Osteoblast (primary cell): ENCODE measurements around the gene CMIP. TPM values are rescaled to one million over a fixed set of nuclear protein-coding genes. Genes with fewer than 3 reads are reported as not detected.

ENCODE experiments used
- DNase-seq: peaks from one replicate; pipeline ENCODE4 v3.0.0; 2011; ENCODE audit warnings: low spot score, mixed read lengths; ENCODE audit not compliant: insufficient read length; ENCODE audit errors: missing footprints
- H2AFZ ChIP-seq: 2 replicates; pipeline ENCODE4 v1.6.0; 2011; ENCODE audit warnings: mild to moderate bottlenecking, low read length
- H3K27ac ChIP-seq: 2 replicates; pipeline ENCODE4 v1.5.1; 2011; ENCODE audit warnings: mild to moderate bottlenecking, low read depth, low read length, moderate library complexity
- H3K27me3 ChIP-seq: 2 replicates; pipeline ENCODE4 v1.6.0; 2012; ENCODE audit warnings: mild to moderate bottlenecking, control low read depth, inconsistent platforms, low read length, moderate library complexity; ENCODE audit not compliant: insufficient read depth
- H3K36me3 ChIP-seq: 2 replicates; pipeline ENCODE4 v1.5.1; 2011; ENCODE audit warnings: mild to moderate bottlenecking, low read length, control low read depth, moderate library complexity; ENCODE audit not compliant: insufficient read depth
- H3K4me1 ChIP-seq: 2 replicates; pipeline ENCODE4 v1.5.1; 2011; ENCODE audit warnings: mild to moderate bottlenecking, low read length, control low read depth, moderate library complexity; ENCODE audit not compliant: insufficient read depth
- H3K4me2 ChIP-seq: 2 replicates; pipeline ENCODE4 v1.6.0; 2011; ENCODE audit warnings: mild to moderate bottlenecking, low read length; ENCODE audit not compliant: insufficient read depth
- H3K4me3 ChIP-seq: fragments of 200-600 bp; sonication (generic); 3 replicates; pipeline ENCODE4 v1.5.1; 2012; ENCODE audit warnings: mild to moderate bottlenecking, low read length, inconsistent platforms; ENCODE audit not compliant: insufficient read depth
- H3K79me2 ChIP-seq: 2 replicates; pipeline ENCODE4 v1.6.0; 2012; ENCODE audit warnings: mild to moderate bottlenecking, low read length, control low read depth, inconsistent platforms; ENCODE audit not compliant: insufficient read depth
- H3K9me3 ChIP-seq: 2 replicates; pipeline ENCODE4 v1.5.1; 2011; ENCODE audit warnings: low read depth, low read length, control low read depth
- H4K20me1 ChIP-seq: 2 replicates; pipeline ENCODE4 v1.6.0; 2012; ENCODE audit warnings: mild to moderate bottlenecking, low read length, control low read depth; ENCODE audit not compliant: insufficient read depth
- CTCF ChIP-seq: IDR thresholded peaks from 2 replicates; pipeline ENCODE4 v1.5.1; 2011; ENCODE audit warnings: mild to moderate bottlenecking, low read depth, low read length, moderate library complexity; ENCODE audit errors: extremely low read depth
- total RNA-seq: library from RNA; depleted of rRNA; stranded (reverse); fragments of >200 nt; gene quantifications from 2 replicates; pipeline ENCODE4 v1.2.3, GENCODE V29; 2012

The CMIP gene
- total RNA-seq, 1 donor: 8.3 TPM

- H3K4me1 ChIP-seq: no peaks in the 10 kb centered on the region
Measured at GRCh38 chr16:81664153-81664552, 219.5 kb downstream of the CMIP start.

GRCh38 chr16:81665588-81665987, 221.0 kb downstream of the CMIP start:
- H3K27me3 ChIP-seq: no peaks in the 10 kb centered on the region
- no peak overlapping the region for H3K4me2 ChIP-seq
- H4K20me1 ChIP-seq: no peaks in the 10 kb centered on the region
- H3K36me3 ChIP-seq: peaks cover 21% of the 10 kb centered on the region
- no peak for DNase-seq
- no peaks in the 10 kb centered on the region for H3K4me1 ChIP-seq
- H3K27ac ChIP-seq: no peak overlapping the region
- no peak for TF ChIP-seq CTCF
- no peak overlapping the region for H2AFZ ChIP-seq
- no peak overlapping the region for H3K4me3 ChIP-seq
- H3K79me2 ChIP-seq: no peaks in the 10 kb centered on the region
- H3K9me3 ChIP-seq: no peaks in the 10 kb centered on the region

More at GRCh38 chr16:81664153-81664552, 219.5 kb downstream of the CMIP start:
- DNase-seq: no peak
- H4K20me1 ChIP-seq: peaks cover 3% of the 10 kb centered on the region
- H2AFZ ChIP-seq: no peak overlapping the region
- H3K36me3 ChIP-seq: peaks cover 21% of the 10 kb centered on the region
- no peaks in the 10 kb centered on the region for H3K27me3 ChIP-seq
- H3K4me3 ChIP-seq: no peak overlapping the region
- H3K4me2 ChIP-seq: no peak overlapping the region
- H3K27ac ChIP-seq: no peak overlapping the region
- no peak for TF ChIP-seq CTCF
- H3K79me2 ChIP-seq: no peaks in the 10 kb centered on the region
- no peaks in the 10 kb centered on the region for H3K9me3 ChIP-seq

- H3K4me3 ChIP-seq: no peak overlapping the region
- no peaks in the 10 kb centered on the region for H3K79me2 ChIP-seq
- no peak for TF ChIP-seq CTCF
- H3K27me3 ChIP-seq: no peaks in the 10 kb centered on the region
- no peaks in the 10 kb centered on the region for H3K9me3 ChIP-seq
- no peaks in the 10 kb centered on the region for H3K4me1 ChIP-seq
- no peak overlapping the region for H2AFZ ChIP-seq
- no peak overlapping the region for H3K4me2 ChIP-seq
- no peak overlapping the region for H3K27ac ChIP-seq
- H3K36me3 ChIP-seq: peaks cover 16% of the 10 kb centered on the region
- DNase-seq: no peak
- H4K20me1 ChIP-seq: no peaks in the 10 kb centered on the region
Measured at GRCh38 chr16:81666113-81666512, 221.5 kb downstream of the CMIP start.

- Histone ChIP-seq H3K4me2 (no peak overlapping the region), H3K79me2 (no peaks in the 10 kb centered on the region), H3K27me3 (no peaks in the 10 kb centered on the region), H3K4me1 (no peaks in the 10 kb centered on the region), H2AFZ (no peak overlapping the region), H4K20me1 (no peaks in the 10 kb centered on the region), H3K27ac (no peak overlapping the region), H3K4me3 (no peak overlapping the region), H3K9me3 (no peaks in the 10 kb centered on the region), H3K36me3 (peaks cover 10% of the 10 kb centered on the region)
- DNase-seq: no peak
- no peak for TF ChIP-seq CTCF
Measured at GRCh38 chr16:81668243-81669097, 223.9 kb downstream of the CMIP start.
